Keratinocyte (primary cell): ENCODE data around the gene OR5K2. TPM values are rescaled to one million over a fixed set of nuclear protein-coding genes. Genes with fewer than 3 reads are reported as not detected.

Experiments
- DNase-seq: peaks from one replicate; pipeline ENCODE4 v3.0.0-alpha.2; 2011; ENCODE audit warnings: low read depth, missing footprints, low spot score
- FAIRE-seq: peaks from 2 replicates; lab custom pipeline; 2011; peaks lifted over from hg19 to GRCh38; lab: Jason Lieb, UNC
- H2AFZ ChIP-seq: 2 replicates; pipeline ENCODE4 v1.6.0; 2012; ENCODE audit warnings: low read length, control low read depth, inconsistent platforms; ENCODE audit not compliant: control insufficient read depth
- H3K27ac ChIP-seq: 2 replicates; pipeline ENCODE4 v1.5.1; 2011; ENCODE audit warnings: low read length; ENCODE audit not compliant: control insufficient read depth, insufficient read depth
- H3K27me3 ChIP-seq: 3 replicates; pipeline ENCODE4 v1.6.0; 2011; ENCODE audit warnings: low read length; ENCODE audit not compliant: control insufficient read depth, insufficient read depth; ENCODE audit errors: extremely low read depth
- H3K36me3 ChIP-seq, 2 experiments: 2 replicates in 1 of 2; 3 replicates in 1 of 2; pipeline ENCODE4 v1.5.1; 2011; ENCODE audit warnings: low read length in 2 of 2, mild to moderate bottlenecking in 1 of 2; ENCODE audit not compliant: control insufficient read depth in 2 of 2, insufficient read depth in 2 of 2; ENCODE audit errors: extremely low read depth in 1 of 2
- H3K4me1 ChIP-seq: 3 replicates; pipeline ENCODE4 v1.5.1; 2011; ENCODE audit warnings: low read length; ENCODE audit not compliant: control insufficient read depth, insufficient read depth; ENCODE audit errors: extremely low read depth
- H3K4me2 ChIP-seq: 3 replicates; pipeline ENCODE4 v1.6.0; 2011; ENCODE audit warnings: low read depth, low read length; ENCODE audit not compliant: control insufficient read depth, insufficient read depth; ENCODE audit errors: extremely low read depth
- H3K4me3 ChIP-seq, 3 experiments: fragments of 200-600 bp in 1 of 3; sonication (generic) in 1 of 3; 2 replicates in 2 of 3; 3 replicates in 1 of 3; pipeline ENCODE4 v1.5.1; 2011 to 2016; ENCODE audit warnings: low read length in 3 of 3, mild to moderate bottlenecking in 3 of 3, control low read depth in 2 of 3, inconsistent platforms in 1 of 3, low read depth in 1 of 3, mixed read lengths in 1 of 3, mixed run types in 1 of 3, moderate library complexity in 1 of 3; ENCODE audit not compliant: control insufficient read depth in 2 of 3, insufficient read depth in 2 of 3; ENCODE audit errors: extremely low read depth in 1 of 3
- H3K79me2 ChIP-seq: 2 replicates; pipeline ENCODE4 v1.6.0; 2012; ENCODE audit warnings: low read length; ENCODE audit not compliant: control insufficient read depth, insufficient read depth
- H3K9ac ChIP-seq: 3 replicates; pipeline ENCODE4 v1.6.0; 2011; ENCODE audit warnings: low read length; ENCODE audit not compliant: control insufficient read depth, insufficient read depth; ENCODE audit errors: extremely low read depth
- H3K9me1 ChIP-seq: 3 replicates; pipeline ENCODE4 v1.6.0; 2011; ENCODE audit warnings: low read length; ENCODE audit not compliant: control insufficient read depth, insufficient read depth; ENCODE audit errors: extremely low read depth
- H3K9me3 ChIP-seq: 2 replicates; pipeline ENCODE4 v1.5.1; 2012; ENCODE audit warnings: low read depth, low read length; ENCODE audit not compliant: control insufficient read depth
- H4K20me1 ChIP-seq: 3 replicates; pipeline ENCODE4 v1.6.0; 2011; ENCODE audit warnings: low read length; ENCODE audit not compliant: control insufficient read depth, insufficient read depth; ENCODE audit errors: extremely low read depth
- EZH2 ChIP-seq: IDR thresholded peaks from one replicate; pipeline ENCODE4 v1.6.1; 2012; ENCODE audit warnings: inconsistent platforms, mild to moderate bottlenecking, low read length, moderate library complexity
- dilution Hi-C: fragments of 300-500 bp; cut with MboI; formaldehyde crosslinking; loops from one replicate; pipeline ENCODE4 v1.7.0; 2020; ENCODE audit warnings: low sequenced_read_pairs; ENCODE audit not compliant: extremely low pct_ligation_motif_present
- polyA plus RNA-seq, 5 experiments: library from polyadenylated mRNA; depleted of rRNA in 3 of 5; stranded (reverse) in 3 of 5; stranded (forward) in 1 of 5; unstranded in 1 of 5; fragments of >200 nt; gene quantifications; 1 replicate in 1 of 5; 2 replicates in 3 of 5; 3 replicates in 1 of 5; pipeline versions ENCODE4 v1.2.1 to v1.2.3, GENCODE V29; 2011 to 2012; ENCODE audit warnings: missing spikeins in 2 of 5, low read depth in 1 of 5, low replicate concordance in 1 of 5
- small RNA-seq, 3 experiments: library from RNA; depleted of rRNA; stranded (forward); fragments of <200 nt; gene quantifications; one replicate each; pipeline ENCODE3, GENCODE V24; 2012; ENCODE audit warnings: low read depth in 3 of 3, low replicate concordance in 1 of 3; ENCODE audit not compliant: insufficient read length in 3 of 3
- TF ChIP-seq, protein P1 (sequence below), 3 experiments: IDR thresholded peaks in 1 of 3; conservative IDR thresholded peaks in 1 of 3; optimal IDR thresholded peaks in 1 of 3; 2 replicates in 2 of 3; 3 replicates in 1 of 3; pipeline versions ENCODE3 to v1.5.1; 2011; ENCODE audit warnings: low read length in 3 of 3, mild to moderate bottlenecking in 3 of 3, moderate library complexity in 2 of 3, control low read depth in 1 of 3, inconsistent platforms in 1 of 3; ENCODE audit not compliant: insufficient read depth in 2 of 3; ENCODE audit errors: extremely low read depth in 1 of 3

Gene OR5K2
- polyA plus RNA-seq, 1 donor (not counting 4 experiments of a cell fraction or from before 2014, with no cell fraction given) = not detected

DNA sequence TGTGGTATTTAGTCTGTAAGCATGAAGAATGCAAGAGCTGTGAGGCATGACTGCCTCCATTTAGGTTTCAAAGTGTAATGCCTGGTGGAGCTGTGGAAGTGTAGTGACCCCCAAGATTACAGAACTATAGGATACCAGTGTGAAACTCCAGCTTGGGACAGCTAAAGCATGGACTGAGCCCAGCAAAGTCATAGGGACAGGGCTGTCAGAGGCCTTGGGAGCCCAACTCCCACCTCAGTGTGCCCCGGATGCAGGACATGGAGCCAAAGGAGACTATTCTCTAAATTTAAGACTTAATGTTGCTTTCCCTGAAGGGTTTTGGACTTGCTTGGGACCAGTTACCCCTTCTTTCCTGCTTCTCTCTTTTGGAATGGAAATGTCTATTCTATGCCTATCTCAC, 45.1 kb downstream of the OR5K2 start:
- dilution Hi-C loops = no loop called here
- no peaks in the 10 kb centered on the region for H3K9me1 ChIP-seq
- no peak overlapping the region for H3K27ac ChIP-seq
- no peaks in the 10 kb centered on the region for H3K9me3 ChIP-seq
- no peak overlapping the region for H3K4me2 ChIP-seq
- no peaks in the 10 kb centered on the region for H3K79me2 ChIP-seq
- H2AFZ ChIP-seq = no peak overlapping the region
- no peaks in the 10 kb centered on the region for H3K27me3 ChIP-seq
- peaks cover 2% of the 10 kb centered on the region for H3K4me1 ChIP-seq
- no peak for FAIRE-seq
- H3K36me3 ChIP-seq = no peaks in the 10 kb centered on the region
- no peaks in the 10 kb centered on the region for H4K20me1 ChIP-seq
- DNase-seq = no peak
- no peak overlapping the region for H3K4me3 ChIP-seq
- TF ChIP-seq, protein P1, sequence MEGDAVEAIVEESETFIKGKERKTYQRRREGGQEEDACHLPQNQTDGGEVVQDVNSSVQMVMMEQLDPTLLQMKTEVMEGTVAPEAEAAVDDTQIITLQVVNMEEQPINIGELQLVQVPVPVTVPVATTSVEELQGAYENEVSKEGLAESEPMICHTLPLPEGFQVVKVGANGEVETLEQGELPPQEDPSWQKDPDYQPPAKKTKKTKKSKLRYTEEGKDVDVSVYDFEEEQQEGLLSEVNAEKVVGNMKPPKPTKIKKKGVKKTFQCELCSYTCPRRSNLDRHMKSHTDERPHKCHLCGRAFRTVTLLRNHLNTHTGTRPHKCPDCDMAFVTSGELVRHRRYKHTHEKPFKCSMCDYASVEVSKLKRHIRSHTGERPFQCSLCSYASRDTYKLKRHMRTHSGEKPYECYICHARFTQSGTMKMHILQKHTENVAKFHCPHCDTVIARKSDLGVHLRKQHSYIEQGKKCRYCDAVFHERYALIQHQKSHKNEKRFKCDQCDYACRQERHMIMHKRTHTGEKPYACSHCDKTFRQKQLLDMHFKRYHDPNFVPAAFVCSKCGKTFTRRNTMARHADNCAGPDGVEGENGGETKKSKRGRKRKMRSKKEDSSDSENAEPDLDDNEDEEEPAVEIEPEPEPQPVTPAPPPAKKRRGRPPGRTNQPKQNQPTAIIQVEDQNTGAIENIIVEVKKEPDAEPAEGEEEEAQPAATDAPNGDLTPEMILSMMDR (optimal IDR thresholded peaks at IDR 0.05 in 1 of 3, IDR thresholded peaks at IDR 0.05 in 1 of 3, conservative IDR thresholded peaks at IDR 0.05 in 1 of 3; ENCODE audit: extremely low read depth in 1 of 3, insufficient read depth in 2 of 3, low read length in 3 of 3) = no peak
- no peak for TF ChIP-seq EZH2
- H3K9ac ChIP-seq = no peak overlapping the region

DNA sequence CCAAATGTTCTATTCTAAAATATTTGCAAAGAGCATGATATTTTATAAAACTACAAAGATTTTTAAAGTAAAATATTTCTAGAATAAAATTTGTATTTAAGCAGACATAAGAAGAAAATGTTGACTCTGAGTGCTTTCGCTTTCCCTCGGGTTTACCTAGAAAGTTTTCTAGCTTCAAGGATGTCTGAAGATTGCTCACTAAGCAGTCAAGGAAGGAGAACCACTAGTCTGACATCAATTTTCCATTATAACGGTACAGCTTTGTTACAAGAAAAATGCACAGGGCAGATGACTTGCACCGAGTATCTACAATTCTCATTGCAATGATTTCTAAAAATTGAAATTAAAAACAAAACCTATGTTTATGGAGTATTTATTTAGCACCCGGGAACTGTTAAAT, 48.5 kb downstream of the OR5K2 start:
- H3K9me3 ChIP-seq = no peaks in the 10 kb centered on the region
- no peaks in the 10 kb centered on the region for H3K4me1 ChIP-seq
- no peaks in the 10 kb centered on the region for H3K9me1 ChIP-seq
- no peaks in the 10 kb centered on the region for H3K36me3 ChIP-seq
- dilution Hi-C loops = no loop called here
- H3K9ac ChIP-seq = no peak overlapping the region
- H4K20me1 ChIP-seq = no peaks in the 10 kb centered on the region
- DNase-seq (no peak), FAIRE-seq (no peak)
- H3K4me2 ChIP-seq = no peak overlapping the region
- TF ChIP-seq, protein P1 (optimal IDR thresholded peaks at IDR 0.05 in 1 of 3, IDR thresholded peaks at IDR 0.05 in 1 of 3, conservative IDR thresholded peaks at IDR 0.05 in 1 of 3; ENCODE audit: extremely low read depth in 1 of 3, insufficient read depth in 2 of 3, low read length in 3 of 3) = no peak
- no peak for TF ChIP-seq EZH2
- H3K27ac ChIP-seq = no peak overlapping the region
- no peak overlapping the region for H2AFZ ChIP-seq
- H3K79me2 ChIP-seq = no peaks in the 10 kb centered on the region
- H3K4me3 ChIP-seq = no peak overlapping the region
- no peaks in the 10 kb centered on the region for H3K27me3 ChIP-seq

Small RNA genes lying within 50 kb of the gene (small RNA-seq; reads per million reads assigned to genes)
- gene RPL38P4 = 0 reads per million in 3 experiments

Other genes with a start within 250 kb of the OR5K2 start
- not detected in 3 replicates for gene OR5H6, start 233.4 kb upstream of the OR5K2 start, polyA plus RNA-seq
- not detected in 3 replicates for gene OR5H2, start 215.2 kb upstream of the OR5K2 start, polyA plus RNA-seq
- gene OR5K4, start 143.8 kb upstream of the OR5K2 start, polyA plus RNA-seq = not detected in 3 replicates
- gene OR5K3, start 107.0 kb upstream of the OR5K2 start, polyA plus RNA-seq = not detected in 3 replicates
- not detected in 3 replicates for gene OR5K1, start 34.5 kb upstream of the OR5K2 start, polyA plus RNA-seq
- gene CLDND1, start 25.2 kb downstream of the OR5K2 start, polyA plus RNA-seq = 92.0 to 137 TPM (median 126 TPM) in 3 replicates
- gene GPR15, start 34.3 kb downstream of the OR5K2 start, polyA plus RNA-seq = 0.05 TPM in 1 of 3 replicates, not detected in the others
- gene CPOX, start 95.9 kb downstream of the OR5K2 start, polyA plus RNA-seq = 19.2 to 29.4 TPM (median 21.0 TPM) in 3 replicates